GM21360 (cell line): Measurements from ENCODE around the gene RPL38.

Source experiments
- ATAC-seq: cut with Tn5 transposase; IDR thresholded peaks from one replicate; pipeline ENCODE4 v1.9.1; 2021; ENCODE audit warnings: mild to moderate bottlenecking, moderate library complexity; ENCODE audit not compliant: unreplicated experiment

RPL38 gene

GRCh38 chr17:74203439-74204240 is at the start of gene RPL38:
Gene RPL38, plus strand, starts transcription at chr17:74203678. Its CDS starts 278 bp downstream, at chr17:74203956.
- peak; percentile 69 for ATAC-seq

- ATAC-seq: no peak
These were observed 49.6 kb upstream of the RPL38 start for GRCh38 chr17:74153821-74154430.

GRCh38 chr17:74156878-74157277 is 46.6 kb upstream of the RPL38 start:
- no peak for ATAC-seq

- ATAC-seq: no peak
These were observed 46.1 kb upstream of the RPL38 start for GRCh38 chr17:74157366-74157765.

- no peak for ATAC-seq
These were observed 44.7 kb upstream of the RPL38 start for GRCh38 chr17:74158761-74159160.

GRCh38 chr17:74159226-74159840 is 44.1 kb upstream of the RPL38 start:
- no peak for ATAC-seq

- no peak for ATAC-seq
These were observed 42.6 kb upstream of the RPL38 start for GRCh38 chr17:74160656-74161502.

GRCh38 chr17:74161503-74161875 is 42.0 kb upstream of the RPL38 start:
- ATAC-seq: no peak

GRCh38 chr17:74163271-74163821 is 40.1 kb upstream of the RPL38 start:
- no peak for ATAC-seq

- no peak for ATAC-seq
These were observed 39.6 kb upstream of the RPL38 start for GRCh38 chr17:74163836-74164235.

GRCh38 chr17:74164446-74165045 is 38.9 kb upstream of the RPL38 start:
- ATAC-seq: no peak

- no peak for ATAC-seq
These were observed 37.6 kb upstream of the RPL38 start for GRCh38 chr17:74165797-74166365.

GRCh38 chr17:74170924-74171323 is 32.6 kb upstream of the RPL38 start:
- ATAC-seq: no peak

- ATAC-seq: no peak
These were observed 30.8 kb upstream of the RPL38 start for GRCh38 chr17:74172700-74173099.

GRCh38 chr17:74176546-74177001 is 26.9 kb upstream of the RPL38 start:
- ATAC-seq: no peak

GRCh38 chr17:74177018-74177450 is 26.4 kb upstream of the RPL38 start:
- no peak for ATAC-seq

- ATAC-seq: no peak
These were observed 23.9 kb upstream of the RPL38 start for GRCh38 chr17:74179576-74179975.

- ATAC-seq: no peak
These were observed 23.1 kb upstream of the RPL38 start for GRCh38 chr17:74180336-74180735.

- no peak for ATAC-seq
These were observed 22.1 kb upstream of the RPL38 start for GRCh38 chr17:74181341-74181740.
